Liver (tissue), 3 donors: ENCODE data around the gene TH.

Source experiments
- ATF3 ChIP-seq: IDR thresholded peaks from 2 replicates; pipeline ENCODE4 v1.6.1; 2016; ENCODE audit warnings: antibody characterized with exemption
- CTCF ChIP-seq: fragments of 150-350 bp; IDR thresholded peaks from 2 replicates; pipeline ENCODE4 v1.5.1; 2017; ENCODE audit warnings: improper control_type of control experiment, low read depth, low read length; ENCODE audit not compliant: missing input control
- EGR1 ChIP-seq, 2 donors: IDR thresholded peaks; 2 replicates each; pipeline ENCODE4 v1.6.1; 2016 to 2018; ENCODE audit warnings: antibody characterized with exemption in 2 of 2, low read depth in 2 of 2
- GABPA ChIP-seq, 2 donors: IDR thresholded peaks in 1 of 2; conservative IDR thresholded peaks in 1 of 2; 2 replicates each; pipeline ENCODE4 v1.6.1; 2016; ENCODE audit warnings: antibody characterized with exemption in 2 of 2, mild to moderate bottlenecking in 1 of 2, moderate library complexity in 1 of 2
- MAX ChIP-seq: IDR thresholded peaks from 2 replicates; pipeline ENCODE4 v1.6.1; 2016; ENCODE audit warnings: antibody characterized with exemption
- RAD21 ChIP-seq, 2 donors: IDR thresholded peaks; 2 replicates each; pipeline ENCODE4 v1.6.1; 2016; ENCODE audit warnings: antibody characterized with exemption in 2 of 2, mild to moderate bottlenecking in 2 of 2
- YY1 ChIP-seq: IDR thresholded peaks from 2 replicates; pipeline ENCODE4 v1.6.1; 2016; ENCODE audit warnings: antibody characterized with exemption, mild to moderate bottlenecking
- ZBTB33 ChIP-seq: IDR thresholded peaks from 2 replicates; pipeline ENCODE4 v1.6.1; 2016; ENCODE audit warnings: antibody characterized with exemption
- donor health status: healthy.
- donor health status: healthy.

DNA sequence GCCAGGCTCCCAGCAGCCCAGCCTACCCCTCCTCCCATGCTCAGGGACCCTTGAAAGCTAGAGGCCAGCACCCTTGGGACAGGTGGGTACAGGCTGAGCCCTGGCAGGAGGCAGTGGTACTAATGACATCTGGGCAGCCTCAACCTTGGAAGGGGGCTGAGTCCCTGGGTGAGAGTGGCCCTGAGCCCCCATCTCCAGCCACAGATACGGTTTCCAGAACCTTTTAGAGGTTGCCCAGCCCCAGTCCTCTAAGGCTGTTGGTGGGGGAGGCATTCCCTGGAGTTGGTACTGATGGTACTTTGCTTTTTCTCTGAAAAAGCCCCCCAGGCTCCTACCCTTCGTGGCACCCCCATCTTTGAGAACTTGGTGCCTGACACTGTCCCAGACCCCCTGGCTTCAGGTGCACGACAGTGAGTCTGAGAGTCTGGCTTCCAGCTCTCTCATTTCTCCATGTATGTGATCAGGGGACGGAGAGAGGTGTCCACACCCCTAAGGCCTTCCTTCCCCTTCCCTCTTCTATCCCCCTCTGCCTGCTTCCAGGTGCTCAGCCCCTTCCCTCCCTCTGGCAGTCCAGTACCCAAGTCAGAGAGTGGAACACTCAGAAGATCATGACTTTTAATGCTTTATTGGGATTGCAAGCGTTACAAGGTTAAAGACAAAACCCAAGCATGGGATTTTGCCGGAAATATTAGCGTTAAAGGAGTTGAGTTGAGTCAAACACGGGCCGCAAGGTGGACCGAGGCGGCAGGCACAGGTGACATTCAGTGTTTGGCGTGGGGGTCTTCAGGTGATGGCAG lies 42.9 kb downstream of the TH start:
- TF ChIP-seq ZBTB33 (no peak), CTCF (no peak), GABPA (IDR thresholded peaks at IDR 0.05 in 1 of 2, conservative IDR thresholded peaks at IDR 0.05 in 1 of 2) (no peak), YY1 (no peak), ATF3 (no peak), RAD21 (IDR thresholded peaks at IDR 0.05) (no peak), MAX (no peak), EGR1 (IDR thresholded peaks at IDR 0.05; ENCODE audit: low read depth in 2 of 2) (no peak)
